Measurements from ENCODE around the gene ARHGEF3.

- no peak for TF ChIP-seq AEBP2 (tag by site-specific recombination; IDR thresholded peaks at IDR 0.05; ENCODE audit: borderline replicate concordance)
- TF ChIP-seq GLIS2 (tag by site-specific recombination; IDR thresholded peaks at IDR 0.05) = no peak
- no peak for TF ChIP-seq CTCF (tag by site-specific recombination; IDR thresholded peaks at IDR 0.05)
- TF ChIP-seq ZNF514 (tag by site-specific recombination; IDR thresholded peaks at IDR 0.05) = no peak
- no peak for TF ChIP-seq ZNF747 (tag by site-specific recombination; IDR thresholded peaks at IDR 0.05)
- no peak for TF ChIP-seq ZBTB7A (tag by site-specific recombination; IDR thresholded peaks at IDR 0.05; ENCODE audit: low read depth)
- no peak for TF ChIP-seq ZNF133 (tag by site-specific recombination; IDR thresholded peaks at IDR 0.05)
- TF ChIP-seq ZNF654 (tag by site-specific recombination; IDR thresholded peaks at IDR 0.05; ENCODE audit: low read depth) = no peak
- no peak for TF ChIP-seq ZBTB44 (tag by site-specific recombination; IDR thresholded peaks at IDR 0.05)
- no peak for TF ChIP-seq REST (tag by site-specific recombination; IDR thresholded peaks at IDR 0.05)
- no peak for TF ChIP-seq ZNF350 (tag by site-specific recombination; IDR thresholded peaks at IDR 0.05)
These were observed 37.6 kb downstream of the ARHGEF3 start for GRCh38 chr3:56764184-56764583.

All from HEK293 (cell line).